ENCODE data around the gene RFC3. TPM values are rescaled to one million over a fixed set of nuclear protein-coding genes. Genes with fewer than 3 reads are reported as not detected.
"Not testable (repeated sequence)": the region's sequence is repeated elsewhere in the genome, so short reads cannot be mapped to it uniquely, and the experiment has no call there.

Gene RFC3
- total RNA-seq, 4 donors from 2014 or later, result 3.0 to 7.6 (median 4.0) TPM

DNA sequence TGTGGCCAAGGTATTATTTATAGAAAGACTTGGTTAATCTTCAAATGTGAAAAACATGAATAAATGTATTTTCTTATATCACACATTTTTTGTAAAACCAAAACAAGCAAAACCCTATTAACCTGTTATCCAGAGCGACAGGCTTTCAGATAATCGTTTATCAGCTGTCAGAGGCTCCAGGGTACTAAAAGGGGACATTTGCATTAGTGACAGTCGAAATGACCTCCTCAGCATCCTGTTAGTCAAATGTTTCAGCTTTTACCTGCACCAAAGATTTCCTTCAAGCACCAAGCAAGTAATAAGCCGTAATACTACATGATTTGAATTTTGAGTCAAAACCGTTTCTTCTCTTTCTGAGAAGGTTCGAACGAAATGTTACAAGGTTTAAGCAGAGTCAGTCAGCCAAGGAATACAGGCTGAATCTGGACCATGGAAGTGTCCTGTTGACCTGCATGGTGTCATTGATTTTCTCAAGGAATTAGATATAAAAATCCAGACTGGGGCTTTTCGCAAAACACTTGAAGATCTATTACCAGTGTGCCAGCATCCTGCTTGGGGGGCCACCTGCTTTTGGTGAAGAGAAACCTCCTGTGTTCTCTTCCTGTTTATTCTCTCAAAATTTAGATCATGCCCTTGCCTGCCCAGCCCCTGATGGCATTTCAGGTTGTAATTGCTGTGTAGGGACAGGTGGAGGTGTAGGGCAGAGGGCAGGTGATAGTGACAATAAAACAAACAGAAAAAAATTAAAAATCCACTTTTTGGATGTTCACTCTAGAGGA lies 11.3 kb upstream of the RFC3 start:
- ATAC-seq, result no peak
- H3K4me1 ChIP-seq, result no peaks in the 10 kb centered on the region
- no peaks in the 10 kb centered on the region for H3K9me3 ChIP-seq
- H3K27me3 ChIP-seq, result peaks cover 4% of the 10 kb centered on the region
- no peaks in the 10 kb centered on the region for H3K36me3 ChIP-seq
- H3K4me3 ChIP-seq, result no peak overlapping the region
- H3K27ac ChIP-seq, result no peak overlapping the region
- whole genome bisulfite sequencing, 2 donors (ENCODE audit: low coverage in 1 of 2), result 46 to 66% methylated on average over 4 to 7 of the region's 8 CpGs
- TF ChIP-seq, protein P1, sequence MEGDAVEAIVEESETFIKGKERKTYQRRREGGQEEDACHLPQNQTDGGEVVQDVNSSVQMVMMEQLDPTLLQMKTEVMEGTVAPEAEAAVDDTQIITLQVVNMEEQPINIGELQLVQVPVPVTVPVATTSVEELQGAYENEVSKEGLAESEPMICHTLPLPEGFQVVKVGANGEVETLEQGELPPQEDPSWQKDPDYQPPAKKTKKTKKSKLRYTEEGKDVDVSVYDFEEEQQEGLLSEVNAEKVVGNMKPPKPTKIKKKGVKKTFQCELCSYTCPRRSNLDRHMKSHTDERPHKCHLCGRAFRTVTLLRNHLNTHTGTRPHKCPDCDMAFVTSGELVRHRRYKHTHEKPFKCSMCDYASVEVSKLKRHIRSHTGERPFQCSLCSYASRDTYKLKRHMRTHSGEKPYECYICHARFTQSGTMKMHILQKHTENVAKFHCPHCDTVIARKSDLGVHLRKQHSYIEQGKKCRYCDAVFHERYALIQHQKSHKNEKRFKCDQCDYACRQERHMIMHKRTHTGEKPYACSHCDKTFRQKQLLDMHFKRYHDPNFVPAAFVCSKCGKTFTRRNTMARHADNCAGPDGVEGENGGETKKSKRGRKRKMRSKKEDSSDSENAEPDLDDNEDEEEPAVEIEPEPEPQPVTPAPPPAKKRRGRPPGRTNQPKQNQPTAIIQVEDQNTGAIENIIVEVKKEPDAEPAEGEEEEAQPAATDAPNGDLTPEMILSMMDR (IDR thresholded peaks at IDR 0.05), result no peak
- no peak for TF ChIP-seq POLR2AphosphoS5 (IDR thresholded peaks at IDR 0.05)
- TF ChIP-seq POLR2A (IDR thresholded peaks at IDR 0.05), result no peak
- TF ChIP-seq EP300 (IDR thresholded peaks at IDR 0.05), result no peak

DNA sequence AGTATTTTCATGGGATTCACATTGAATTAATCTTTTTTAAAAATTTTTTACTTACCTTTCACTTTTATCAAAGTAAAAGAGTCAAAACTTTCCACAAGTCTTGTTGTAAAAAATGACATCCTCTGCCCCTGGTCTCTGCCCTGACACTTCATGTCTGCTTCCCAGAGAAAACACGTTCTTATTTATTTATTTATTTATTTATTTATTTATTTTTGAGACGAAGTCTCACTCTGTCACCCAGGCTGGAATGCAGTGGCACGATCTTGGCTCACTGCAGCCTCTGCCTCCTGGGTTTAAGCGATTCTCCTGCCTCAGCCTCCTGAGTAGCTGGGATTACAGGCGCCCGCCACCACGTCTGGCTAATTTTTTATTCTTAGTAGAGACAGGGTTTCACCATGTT lies 5.1 kb upstream of the RFC3 start:
- WGBS, 2 donors (ENCODE audit: low coverage in 1 of 2), result 76 to 84% methylated on average over 5 to 6 of the region's 7 CpGs
- H3K36me3 ChIP-seq, result not testable (repeated sequence)

DNA sequence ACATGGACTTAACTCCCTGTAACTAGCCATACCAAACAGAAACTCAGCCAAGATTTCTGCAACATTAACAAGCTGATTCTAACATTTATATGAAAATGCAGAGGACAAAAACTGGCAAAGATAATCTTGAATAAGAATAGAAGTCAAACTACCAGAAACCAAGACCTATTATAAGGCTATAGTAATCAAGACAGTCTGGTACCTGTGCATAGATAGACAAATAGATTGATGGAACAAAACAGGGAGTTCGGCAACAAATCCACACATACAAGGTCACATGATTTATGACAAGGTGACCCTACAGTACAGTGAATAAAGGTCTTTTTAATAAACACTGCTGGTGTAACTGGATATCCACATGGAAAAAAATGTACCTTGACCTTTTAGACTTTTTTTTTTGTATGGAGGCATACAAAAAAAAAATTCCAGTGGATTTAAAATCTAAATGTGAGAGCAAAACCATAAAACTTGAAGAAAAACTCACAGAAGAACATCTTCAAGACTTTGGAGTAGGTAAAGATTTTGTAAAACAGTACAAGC lies 2.9 kb upstream of the RFC3 start:
- H3K4me1 ChIP-seq, result peaks cover 0 to 17% (median 2%) of the 10 kb centered on the region in 3 donors
- no peaks in the 10 kb centered on the region for H3K27me3 ChIP-seq
- TF ChIP-seq, protein P1 (IDR thresholded peaks at IDR 0.05), result no peak
- TF ChIP-seq EP300 (IDR thresholded peaks at IDR 0.05) (no peak), POLR2A (IDR thresholded peaks at IDR 0.05) (no peak), POLR2AphosphoS5 (IDR thresholded peaks at IDR 0.05) (no peak)
- H3K9me3 ChIP-seq, result no peaks in the 10 kb centered on the region
- no peak overlapping the region for H3K4me3 ChIP-seq
- WGBS, 2 donors (ENCODE audit: low coverage in 1 of 2), result 40 to 62% methylated on average over 1 of the region's 1 CpG
- H3K36me3 ChIP-seq, result no peaks in the 10 kb centered on the region
- no peak for ATAC-seq
- H3K27ac ChIP-seq, result no peak overlapping the region

More for the DNA sequence above, 5.1 kb upstream of the RFC3 start:
- not testable (repeated sequence) for H3K27ac ChIP-seq, H3K4me3 ChIP-seq, ATAC-seq, H3K9me3 ChIP-seq, H3K4me1 ChIP-seq, H3K27me3 ChIP-seq

DNA sequence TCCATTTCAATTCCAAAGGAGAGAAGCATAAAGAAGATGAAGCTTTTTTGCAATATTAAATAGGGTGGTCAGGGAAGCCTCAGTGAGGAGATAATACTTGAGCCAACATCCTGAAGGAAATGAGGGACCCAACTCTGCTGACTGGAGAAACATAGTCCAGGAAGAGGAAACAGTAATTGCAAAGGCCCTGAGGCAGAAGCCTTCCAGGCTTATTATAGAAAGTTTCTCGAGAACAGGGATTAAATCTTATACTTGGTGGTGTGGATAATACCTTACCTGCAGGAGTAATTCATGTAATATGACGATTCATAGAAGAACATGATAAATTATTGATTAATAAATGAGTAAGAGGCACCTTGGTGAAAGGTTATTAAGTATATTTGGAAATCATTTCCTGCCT lies 1.0 kb upstream of the RFC3 start:
- WGBS, 2 donors (ENCODE audit: low coverage in 1 of 2), result 89 to 100% methylated on average over 1 to 2 of the region's 2 CpGs
- no peak for ATAC-seq

DNA sequence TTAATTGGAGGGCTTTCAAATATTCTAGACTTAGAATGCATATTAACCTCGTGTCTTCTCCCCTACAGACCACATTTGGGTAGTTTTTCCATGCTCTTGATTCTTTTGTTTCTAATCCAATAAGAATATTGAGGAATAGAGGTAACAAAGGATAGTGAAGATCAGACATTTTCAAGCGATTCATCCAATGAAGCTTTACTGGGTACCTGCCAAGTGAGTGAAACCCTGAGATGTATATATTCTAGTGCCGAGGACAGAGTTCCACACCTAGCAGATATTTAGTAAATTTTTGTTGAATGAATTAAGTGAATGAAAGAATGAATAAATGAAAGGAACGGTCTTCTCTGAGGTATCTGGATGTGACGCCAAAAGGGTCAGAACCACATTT lies 442 bp upstream of the RFC3 start:
- Histone ChIP-seq H3K27me3 (no peaks in the 10 kb centered on the region), H3K36me3 (peaks cover 0 to 6% of the 10 kb centered on the region in 2 donors), H3K9me3 (no peaks in the 10 kb centered on the region), H3K4me3 (peak overlapping the region; percentile 64 to 86), H3K4me1 (peaks cover 0 to 17% (median 2%) of the 10 kb centered on the region in 3 donors), H3K27ac (peak overlapping the region in 3 of 4 donors; percentile 52 to 81 (median 69))
- WGBS, 2 donors (ENCODE audit: low coverage in 1 of 2), result 15 to 22% methylated on average over 5 of the region's 5 CpGs
- peak; percentile 23 for ATAC-seq
- TF ChIP-seq, protein P1 (IDR thresholded peaks at IDR 0.05), result no peak
- TF ChIP-seq EP300 (IDR thresholded peaks at IDR 0.05) (no peak), POLR2AphosphoS5 (IDR thresholded peaks at IDR 0.05) (no peak)

More for the DNA sequence above, 1.0 kb upstream of the RFC3 start:
- no peaks in the 10 kb centered on the region for H3K9me3 ChIP-seq
- no peak overlapping the region for H3K4me3 ChIP-seq
- no peak overlapping the region for H3K27ac ChIP-seq
- H3K36me3 ChIP-seq, result peaks cover 0 to 6% of the 10 kb centered on the region in 2 donors
- peaks cover 0 to 17% (median 2%) of the 10 kb centered on the region in 3 donors for H3K4me1 ChIP-seq
- TF ChIP-seq, protein P1 (IDR thresholded peaks at IDR 0.05), result no peak
- no peak for TF ChIP-seq POLR2A (IDR thresholded peaks at IDR 0.05)
- TF ChIP-seq EP300 (IDR thresholded peaks at IDR 0.05), result no peak
- TF ChIP-seq POLR2AphosphoS5 (IDR thresholded peaks at IDR 0.05), result no peak
- H3K27me3 ChIP-seq, result no peaks in the 10 kb centered on the region
